CD4-positive, alpha-beta T cell treated with Interleukin-12 subunit alpha and Interleukin-12 subunit beta, for 1 hour (primary cell): ENCODE results near the gene AKT1.
"Not testable (repeated sequence)": the region's sequence is repeated elsewhere in the genome, so short reads cannot be mapped to it uniquely, and the experiment has no call there.

Experiments used
- DNase-seq: peaks from one replicate; pipeline ENCODE4 v3.0.0-alpha.2; 2020

Gene AKT1

GRCh38 chr14:104751539-104752422, 43.8 kb downstream of the AKT1 start:
- DNase-seq: no peak

- DNase-seq: not testable (repeated sequence)
These were observed 44.8 kb downstream of the AKT1 start for GRCh38 chr14:104750753-104751057.

DNA sequence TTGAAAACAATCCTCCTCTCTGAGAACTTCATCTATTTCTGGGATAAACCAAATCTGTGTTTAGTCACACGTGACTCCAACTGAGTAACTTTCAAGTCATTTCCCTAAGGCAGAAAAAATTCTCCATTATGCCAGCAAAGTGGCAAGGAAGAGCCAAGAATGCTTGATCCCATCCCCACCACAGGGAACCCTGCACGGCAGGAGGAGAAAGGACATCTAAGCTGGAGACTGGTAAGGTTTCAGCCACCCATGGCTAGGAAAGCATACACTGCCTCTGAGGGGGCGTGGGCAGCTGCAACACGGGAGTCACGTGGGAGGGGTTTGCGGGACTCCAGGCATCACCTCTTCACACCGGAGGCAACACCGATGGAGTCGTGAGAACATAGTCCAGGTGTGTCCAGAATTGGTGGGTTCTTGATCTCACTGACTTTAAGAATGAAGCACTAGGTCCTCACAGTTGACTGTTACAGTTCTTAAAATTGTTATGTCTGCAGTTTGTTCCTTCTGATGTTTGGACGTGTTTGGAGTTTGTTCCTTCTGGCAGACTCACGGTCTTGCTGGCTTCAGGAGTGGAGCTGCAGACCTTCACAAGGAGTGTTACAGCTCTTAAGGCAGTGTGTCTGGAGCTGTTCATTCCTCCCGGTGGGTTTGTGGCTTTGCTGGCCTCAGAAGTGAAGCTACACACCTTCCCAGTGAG, 45.3 kb downstream of the AKT1 start:
- no peak for DNase-seq

- DNase-seq: no peak
These were observed 46.4 kb downstream of the AKT1 start for GRCh38 chr14:104749111-104749649.

DNA sequence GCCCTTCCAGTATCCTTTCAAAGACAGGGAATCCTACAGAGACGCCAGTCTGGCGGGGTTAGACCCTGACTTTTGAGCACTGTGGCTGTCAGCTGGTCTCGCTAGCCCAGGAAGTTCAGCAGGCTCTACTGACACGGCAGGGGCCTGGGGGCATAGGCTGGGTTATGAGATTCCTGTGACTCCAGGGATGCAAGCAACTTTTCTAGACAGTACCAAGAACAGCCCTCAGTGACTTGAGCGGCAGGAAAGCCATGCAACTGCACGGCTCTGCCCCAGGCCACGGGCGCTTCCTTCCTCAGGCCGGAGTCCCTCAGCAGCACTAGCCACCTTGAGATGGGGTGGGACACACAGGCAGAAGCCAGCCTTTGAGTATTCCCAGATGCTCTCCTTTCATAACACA, 47.7 kb downstream of the AKT1 start:
- DNase-seq: no peak

GRCh38 chr14:104746934-104747481, 48.5 kb downstream of the AKT1 start:
- DNase-seq: no peak

GRCh38 chr14:104746071-104746545, 49.4 kb downstream of the AKT1 start:
- no peak for DNase-seq

DNA sequence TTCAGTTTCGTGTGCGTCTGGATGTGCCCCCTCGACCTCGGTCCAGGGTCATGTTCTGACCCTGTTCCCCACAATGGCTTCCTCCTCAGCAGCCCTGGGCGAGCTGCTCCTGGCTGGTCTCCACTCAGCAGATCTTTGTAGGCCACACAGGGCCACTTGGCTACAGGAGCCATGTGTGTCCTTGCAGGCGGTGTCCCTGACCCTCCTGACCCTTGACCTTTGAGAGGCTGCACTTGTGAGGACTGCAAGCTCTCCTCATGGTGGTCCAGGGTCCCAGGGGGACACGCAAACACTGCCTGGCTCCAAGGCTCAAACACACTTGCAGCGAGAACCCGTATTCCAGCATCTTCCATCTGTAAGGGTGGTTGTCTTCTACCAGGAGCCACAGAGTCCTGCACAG, 50.1 kb downstream of the AKT1 start:
- no peak for DNase-seq

DNA sequence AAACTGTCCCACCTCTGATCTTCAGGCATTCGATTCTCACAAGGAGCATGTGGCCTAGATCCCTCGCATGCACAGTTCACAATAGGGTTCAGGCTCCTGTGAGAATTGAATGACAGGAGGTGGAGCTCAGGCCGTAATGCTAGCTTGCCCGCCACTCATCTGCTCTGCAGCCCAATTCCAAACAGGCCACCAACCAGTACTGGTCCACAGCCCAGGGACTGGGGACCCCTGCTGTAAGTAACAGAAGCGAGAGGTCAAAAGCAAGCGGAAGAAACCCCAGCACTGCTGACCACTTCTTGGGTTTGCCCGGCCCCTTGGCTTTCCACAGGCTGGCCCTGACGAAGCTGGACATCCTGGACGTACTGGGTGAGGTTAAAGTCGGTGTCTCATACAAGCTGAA, 51.1 kb downstream of the AKT1 start:
- no peak for DNase-seq

DNA sequence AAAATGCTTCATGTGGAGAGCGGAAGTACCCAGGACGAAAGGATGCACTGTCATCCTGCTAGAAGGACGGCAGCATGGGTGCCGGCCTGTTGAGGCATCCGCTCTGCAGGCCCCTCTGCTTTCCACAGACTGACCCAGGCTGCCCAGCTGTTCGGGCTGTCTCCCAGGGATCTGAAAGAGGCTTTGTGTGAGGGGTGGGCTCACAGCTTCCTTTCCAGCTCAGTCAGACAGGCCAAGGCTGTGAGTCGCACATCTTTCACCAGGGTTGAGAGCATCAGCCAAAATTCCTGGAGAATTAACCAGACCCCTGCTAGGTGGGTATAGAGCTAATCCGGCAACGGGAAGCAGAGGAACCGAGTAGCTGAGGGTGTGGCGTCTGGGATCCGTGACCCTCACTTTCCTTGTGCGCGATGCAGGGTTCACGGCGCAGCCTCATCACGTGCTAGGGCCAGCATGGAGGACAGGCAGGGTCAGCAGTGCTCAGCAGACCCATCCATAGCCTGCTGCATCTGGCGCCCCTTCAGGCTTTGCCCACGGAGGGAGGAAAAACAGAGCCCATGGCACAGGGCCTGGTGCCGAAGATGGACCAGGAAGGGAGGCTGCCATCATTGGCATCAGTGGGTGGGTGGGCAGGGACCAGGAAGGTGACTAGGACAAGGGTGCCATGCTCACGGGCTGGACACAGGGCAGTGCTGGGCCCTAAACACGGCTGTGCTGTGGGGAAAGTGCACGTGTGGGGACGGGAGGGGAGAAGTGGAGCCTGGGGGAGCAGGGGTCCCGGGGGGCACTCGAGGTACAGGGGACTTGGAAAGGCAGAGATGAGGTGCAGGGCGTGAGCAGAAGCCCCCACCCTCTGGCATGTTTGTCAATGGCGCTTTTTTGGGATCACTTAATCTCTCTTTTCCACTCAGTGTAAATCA, 51.8 kb downstream of the AKT1 start:
- no peak for DNase-seq

DNA sequence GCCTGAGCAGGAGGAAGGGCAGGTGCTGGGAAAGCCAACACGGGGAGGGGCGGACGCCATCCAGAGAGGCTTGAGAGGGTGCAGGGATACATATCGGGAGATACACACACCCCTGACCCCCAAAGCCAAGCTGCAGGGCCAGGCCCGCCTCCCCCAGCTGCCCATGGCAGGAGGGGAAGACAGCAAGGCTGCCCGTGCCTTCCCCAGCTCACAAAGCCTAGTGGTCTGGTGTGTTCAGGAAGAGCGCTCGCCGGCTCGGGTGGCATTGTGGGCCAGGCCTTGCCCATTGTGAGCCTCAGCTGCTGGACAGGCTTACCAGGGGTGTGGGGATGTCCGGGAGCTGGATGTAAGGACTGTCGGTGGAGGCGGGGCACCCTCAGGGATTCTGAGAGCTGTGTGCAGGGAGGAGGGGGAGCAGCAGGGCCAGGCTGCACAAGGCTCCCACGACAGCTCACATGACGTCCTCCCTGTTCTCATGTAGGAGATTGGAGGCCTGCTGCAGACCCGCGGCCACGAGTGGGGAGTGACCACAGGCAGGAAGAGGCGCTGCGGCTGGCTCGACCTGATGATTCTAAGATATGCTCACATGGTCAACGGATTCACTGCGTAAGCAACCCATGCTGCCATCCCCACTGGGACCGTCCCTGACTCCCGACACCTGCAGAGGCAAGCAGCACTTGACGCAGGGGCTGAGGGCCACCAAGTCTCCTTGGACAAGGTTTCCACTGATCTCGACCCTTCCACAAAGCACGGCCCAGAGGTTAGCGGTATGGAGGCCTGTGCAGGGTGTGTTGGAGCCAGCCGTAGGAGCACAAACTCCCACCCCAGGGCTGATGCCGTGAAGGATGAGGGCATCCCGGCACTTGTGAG, 52.7 kb downstream of the AKT1 start:
- DNase-seq: no peak

DNA sequence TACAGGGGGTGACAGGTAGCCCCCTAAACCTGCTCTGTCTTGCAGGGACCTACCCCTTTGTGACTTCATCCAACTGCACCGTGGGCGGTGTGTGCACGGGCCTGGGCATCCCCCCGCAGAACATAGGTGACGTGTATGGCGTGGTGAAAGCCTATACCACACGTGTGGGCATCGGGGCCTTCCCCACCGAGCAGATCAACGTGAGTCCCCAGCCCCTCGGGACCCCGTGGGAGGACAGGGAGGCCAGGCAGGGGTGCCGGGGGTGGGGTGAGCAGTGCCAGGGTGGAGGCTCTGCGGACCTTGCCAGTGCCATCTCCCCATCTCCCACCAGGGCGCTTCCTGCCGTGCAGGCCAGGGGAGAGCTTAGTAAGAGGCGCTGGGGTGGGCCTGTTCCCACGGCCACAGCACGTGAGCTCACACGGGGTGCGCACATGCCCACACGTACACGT, 53.7 kb downstream of the AKT1 start:
- DNase-seq: no peak

- no peak for DNase-seq
These were observed 54.3 kb downstream of the AKT1 start for GRCh38 chr14:104741108-104741802.

DNA sequence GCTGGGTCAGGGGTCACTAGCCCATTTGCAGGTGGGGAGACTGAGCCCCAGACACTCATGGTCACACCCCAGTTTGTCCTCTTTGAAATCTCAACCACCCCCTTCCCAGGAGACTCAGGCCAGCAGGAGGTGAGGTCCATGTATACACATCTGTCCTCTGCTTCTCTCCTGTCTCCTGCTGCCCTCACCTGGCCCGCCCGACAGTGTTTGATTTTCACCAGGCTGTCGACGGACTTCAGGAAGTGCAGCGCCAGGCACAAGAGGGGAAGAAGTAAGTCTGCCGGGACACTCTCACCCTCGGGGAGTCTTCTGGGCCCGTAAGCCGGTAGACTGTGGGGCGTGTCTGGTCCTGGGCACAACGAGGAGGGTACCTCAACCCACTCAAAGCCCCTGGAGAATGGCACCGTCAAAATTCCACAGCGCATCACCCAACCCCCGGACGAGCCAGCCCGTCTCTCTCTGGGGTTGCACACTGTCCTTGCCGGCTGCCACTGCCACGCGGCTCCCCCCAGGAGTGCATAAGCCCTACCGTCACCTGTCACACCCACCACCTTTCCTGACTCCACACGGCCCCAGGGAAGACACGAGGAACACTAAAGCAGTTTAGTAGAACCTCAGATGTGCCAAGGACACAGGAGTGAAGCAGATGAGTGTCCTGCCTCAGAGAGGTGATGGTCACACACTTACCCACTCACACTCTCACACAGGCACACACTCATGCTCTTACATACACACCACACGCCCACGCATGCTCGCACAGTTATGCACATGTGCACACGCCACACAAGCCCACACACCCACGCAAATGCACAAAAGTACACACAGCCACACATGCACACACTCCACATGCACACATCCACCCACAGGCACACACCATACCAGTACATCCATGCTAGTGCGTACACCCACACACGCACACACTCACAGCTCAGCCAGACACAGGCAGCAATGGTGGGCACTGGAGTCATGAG, 55.7 kb downstream of the AKT1 start:
- DNase-seq: no peak

GRCh38 chr14:104739026-104739425, 56.5 kb downstream of the AKT1 start:
- DNase-seq: no peak

DNA sequence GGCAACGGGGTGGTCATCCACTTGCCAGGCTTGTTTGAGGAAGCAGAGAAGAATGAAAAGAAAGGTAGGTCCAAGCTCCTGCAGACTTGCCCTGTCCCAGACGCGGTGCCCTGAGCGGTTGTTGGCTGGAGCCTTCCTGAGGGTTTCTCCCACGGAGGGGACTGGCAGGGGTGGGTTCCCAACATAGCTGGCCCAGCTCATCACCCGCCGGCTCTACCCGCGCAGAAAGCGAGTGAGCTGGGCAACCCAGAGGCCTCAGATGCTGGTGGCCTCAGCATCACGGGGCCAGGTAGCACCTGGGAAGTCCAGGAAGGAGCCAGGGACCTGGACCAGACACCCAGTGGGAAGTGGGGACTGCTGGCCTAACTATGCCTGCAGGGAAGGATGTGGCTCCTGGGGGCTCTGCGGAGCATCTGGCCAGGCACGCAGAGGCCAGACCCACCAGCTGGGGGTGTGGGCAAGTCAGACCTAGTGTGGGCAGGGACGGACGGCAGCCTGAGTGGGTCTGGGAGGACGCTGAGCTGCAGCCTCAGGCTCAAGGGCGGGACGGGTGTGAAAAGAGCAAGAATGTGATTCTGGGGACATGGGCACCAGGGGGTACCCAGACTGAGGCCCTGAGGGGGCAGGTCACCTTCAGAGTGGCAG, 57.1 kb downstream of the AKT1 start:
- no peak for DNase-seq

DNA sequence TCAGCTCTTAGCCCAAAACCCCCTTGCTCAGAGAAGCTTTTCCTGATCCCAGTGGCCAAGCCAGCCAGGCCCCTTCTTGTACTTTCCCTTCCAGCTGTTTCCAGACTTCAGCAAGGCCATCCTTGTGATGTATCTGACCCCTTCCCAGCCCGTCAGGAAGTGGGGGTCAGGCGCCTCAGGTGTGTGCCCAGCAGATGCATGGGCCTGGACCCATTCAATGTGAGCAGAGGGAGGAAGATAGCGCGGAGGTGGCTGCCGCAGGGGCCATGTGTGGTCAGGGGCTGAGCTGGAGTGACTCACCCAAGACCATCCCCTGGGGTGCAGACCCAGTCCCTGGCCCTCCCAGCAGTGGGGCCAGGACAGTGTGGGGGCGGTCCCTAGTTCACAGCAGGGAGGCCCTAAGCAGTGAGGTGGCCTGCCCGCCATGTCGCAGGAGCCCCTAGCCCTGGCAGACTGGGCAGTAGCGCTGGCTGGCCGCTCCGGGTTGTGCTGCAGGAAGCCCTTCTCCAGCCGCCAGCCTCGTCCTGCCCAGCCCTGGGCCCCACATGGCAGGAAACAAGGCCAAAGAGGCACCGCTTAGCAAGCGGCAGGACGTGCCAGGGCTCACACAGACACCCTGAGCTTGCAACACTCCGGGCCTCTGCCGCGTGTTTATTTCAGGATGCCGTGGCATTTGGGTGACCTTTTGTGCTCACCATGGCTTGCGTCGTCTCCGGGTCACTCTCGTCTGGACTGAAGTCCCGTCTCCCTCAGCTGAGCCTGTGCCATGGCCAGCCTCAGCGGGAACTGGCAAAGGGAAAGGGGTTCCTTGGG, 59.5 kb downstream of the AKT1 start:
- DNase-seq: no peak
